ENCODE data around the gene RBBP6.

GRCh38 chr16:24568392-24568791, 29.0 kb downstream of the RBBP6 start:
- TF ChIP-seq CTCF (conservative IDR thresholded peaks at IDR 0.05; ENCODE audit: low read depth, low read length) (peak; percentile 57), EZH2 (IDR thresholded peaks at IDR 0.05; ENCODE audit: low read length, unreplicated experiment) (no peak)

Measured in PC-3 (cell line).